GM12892 (cell line): Measurements from ENCODE around the gene PROZ.

ENCODE experiments used
- DNase-seq: peaks from one replicate; pipeline ENCODE4 v3.0.0; 2011; ENCODE audit not compliant: insufficient read length
- FAIRE-seq: peaks from 2 replicates; lab custom pipeline; 2011; peaks lifted over from hg19 to GRCh38; lab: Jason Lieb, UNC
- POLR2A ChIP-seq: IDR thresholded peaks from 2 replicates; pipeline ENCODE4 v1.6.1; 2011; ENCODE audit warnings: low read depth, low read length, control low read depth
- POLR2AphosphoS5 ChIP-seq: IDR thresholded peaks from 2 replicates; pipeline ENCODE4 v1.6.1; 2011; ENCODE audit warnings: low read depth, low read length, control low read depth
- TAF1 ChIP-seq: IDR thresholded peaks from 2 replicates; pipeline ENCODE4 v1.6.1; 2011; ENCODE audit warnings: low read depth, mild to moderate bottlenecking, control low read depth, low read length, borderline replicate concordance

PROZ gene

DNA sequence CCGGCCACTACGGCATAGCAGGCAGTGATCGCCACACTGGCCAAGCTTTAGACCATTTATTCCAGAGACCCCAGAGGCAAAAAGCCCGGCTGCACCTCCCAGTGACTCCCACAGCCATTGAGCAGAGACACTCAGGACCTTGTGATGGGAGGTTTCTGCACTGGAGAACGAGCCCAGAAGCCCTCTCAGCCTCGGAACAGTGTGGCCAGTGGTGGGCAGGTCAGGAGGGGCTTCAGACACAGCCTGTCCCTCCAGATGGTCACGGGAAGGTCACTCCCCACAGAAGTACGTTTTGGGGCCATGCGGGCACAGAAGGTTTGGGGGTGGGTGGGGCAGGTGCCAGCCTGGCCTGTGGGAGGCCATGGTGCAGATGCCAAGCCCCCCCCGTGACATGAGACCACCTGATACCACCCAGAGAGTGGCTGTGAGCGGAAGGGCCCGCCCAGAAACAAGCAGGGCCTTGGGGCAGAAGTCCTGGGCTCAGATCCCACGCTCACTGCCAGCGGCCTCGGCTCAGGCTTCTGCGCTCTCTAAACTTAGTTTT, 36.4 kb upstream of the PROZ start:
- DNase-seq: no peak
- TF ChIP-seq POLR2A: no peak
- TF ChIP-seq TAF1: no peak
- no peak for TF ChIP-seq POLR2AphosphoS5
- no peak for FAIRE-seq

DNA sequence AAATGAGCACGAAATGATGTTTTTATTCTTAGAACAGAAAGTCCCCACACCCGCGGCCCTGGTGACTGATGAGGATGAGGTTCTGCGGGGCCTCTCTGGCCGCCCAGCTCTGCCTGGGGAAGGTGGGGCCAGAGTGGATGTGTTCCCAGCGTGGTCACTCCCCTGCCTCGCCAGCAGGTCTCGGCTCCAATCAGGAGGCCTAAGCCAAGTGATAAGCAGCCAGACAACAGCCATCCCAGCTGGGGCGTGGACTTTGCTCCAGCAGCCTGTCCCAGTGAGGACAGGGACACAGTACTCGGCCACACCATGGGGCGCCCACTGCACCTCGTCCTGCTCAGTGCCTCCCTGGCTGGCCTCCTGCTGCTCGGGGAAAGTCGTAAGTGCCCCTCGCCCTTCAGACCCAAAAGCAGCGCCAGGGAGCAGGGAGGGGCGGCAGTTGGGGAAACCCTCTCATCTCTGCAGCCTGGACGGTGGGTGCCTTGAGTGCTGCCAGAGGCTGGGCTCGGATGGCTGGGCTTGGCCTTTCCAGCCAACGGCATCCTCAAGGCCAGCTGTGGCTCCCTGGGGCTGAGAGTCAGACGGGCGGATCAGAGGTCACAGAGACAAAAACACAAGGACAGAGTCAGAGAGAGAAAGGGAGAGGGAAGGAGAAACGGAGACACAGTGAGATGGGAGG, 35.8 kb upstream of the PROZ start, which contains the start of gene F10:
F10 (plus strand) TSS at position 250 of the 676 bp plus-strand sequence; CDS start at position 307, 57 bp downstream.
- DNase-seq (no peak), FAIRE-seq (no peak)

GRCh38 chr13:113123226-113124201, 34.9 kb upstream of the PROZ start:
- FAIRE-seq: no peak

More for the DNA sequence above, 35.8 kb upstream of the PROZ start, which contains the start of gene F10:
- TF ChIP-seq POLR2A (no peak), POLR2AphosphoS5 (no peak), TAF1 (no peak)

GRCh38 chr13:113124211-113124970, 34.1 kb upstream of the PROZ start:
- DNase-seq: no peak
- no peak for FAIRE-seq
- TF ChIP-seq POLR2A (no peak), TAF1 (no peak), POLR2AphosphoS5 (no peak)

More at GRCh38 chr13:113123226-113124201, 34.9 kb upstream of the PROZ start:
- DNase-seq: no peak
- TF ChIP-seq TAF1 (no peak), POLR2A (no peak), POLR2AphosphoS5 (no peak)

DNA sequence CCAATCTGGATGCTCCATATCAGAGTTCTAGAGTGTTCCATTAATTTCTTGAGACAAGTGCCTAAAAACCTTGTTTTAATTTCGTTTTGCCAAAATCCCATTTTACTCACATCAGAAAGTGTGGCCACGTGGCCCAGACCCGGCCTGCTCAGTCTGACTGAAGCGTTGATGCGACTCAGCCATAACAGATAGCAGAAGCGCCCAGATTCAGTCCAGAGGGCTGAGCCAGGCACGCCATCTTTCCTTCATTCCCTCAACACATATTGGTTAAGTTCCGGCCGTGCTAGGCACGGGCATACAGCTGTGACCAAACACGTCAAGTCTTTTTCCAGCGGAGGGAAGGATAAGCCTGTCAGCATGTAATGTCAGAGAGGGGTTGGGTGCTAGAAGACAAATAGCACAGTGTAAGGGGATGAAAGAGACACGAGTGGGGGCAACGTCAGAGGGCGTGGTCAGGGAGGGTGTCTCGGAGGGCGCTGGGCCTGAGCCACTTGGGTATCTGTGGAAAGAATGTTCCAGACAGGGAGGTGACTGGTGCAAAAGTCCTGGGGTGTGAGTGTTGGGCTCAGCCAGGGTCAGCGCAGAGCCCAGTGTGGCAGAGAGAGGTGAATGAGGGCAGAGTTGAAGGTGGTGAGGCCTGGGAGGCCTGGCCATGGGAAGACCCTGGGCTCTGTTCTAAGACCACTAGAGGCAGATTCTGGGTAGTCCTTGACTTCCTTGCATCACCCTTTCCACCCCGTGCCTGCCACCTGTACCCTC, 32.8 kb upstream of the PROZ start:
- no peak for TF ChIP-seq POLR2AphosphoS5
- FAIRE-seq: no peak
- DNase-seq: no peak

DNA sequence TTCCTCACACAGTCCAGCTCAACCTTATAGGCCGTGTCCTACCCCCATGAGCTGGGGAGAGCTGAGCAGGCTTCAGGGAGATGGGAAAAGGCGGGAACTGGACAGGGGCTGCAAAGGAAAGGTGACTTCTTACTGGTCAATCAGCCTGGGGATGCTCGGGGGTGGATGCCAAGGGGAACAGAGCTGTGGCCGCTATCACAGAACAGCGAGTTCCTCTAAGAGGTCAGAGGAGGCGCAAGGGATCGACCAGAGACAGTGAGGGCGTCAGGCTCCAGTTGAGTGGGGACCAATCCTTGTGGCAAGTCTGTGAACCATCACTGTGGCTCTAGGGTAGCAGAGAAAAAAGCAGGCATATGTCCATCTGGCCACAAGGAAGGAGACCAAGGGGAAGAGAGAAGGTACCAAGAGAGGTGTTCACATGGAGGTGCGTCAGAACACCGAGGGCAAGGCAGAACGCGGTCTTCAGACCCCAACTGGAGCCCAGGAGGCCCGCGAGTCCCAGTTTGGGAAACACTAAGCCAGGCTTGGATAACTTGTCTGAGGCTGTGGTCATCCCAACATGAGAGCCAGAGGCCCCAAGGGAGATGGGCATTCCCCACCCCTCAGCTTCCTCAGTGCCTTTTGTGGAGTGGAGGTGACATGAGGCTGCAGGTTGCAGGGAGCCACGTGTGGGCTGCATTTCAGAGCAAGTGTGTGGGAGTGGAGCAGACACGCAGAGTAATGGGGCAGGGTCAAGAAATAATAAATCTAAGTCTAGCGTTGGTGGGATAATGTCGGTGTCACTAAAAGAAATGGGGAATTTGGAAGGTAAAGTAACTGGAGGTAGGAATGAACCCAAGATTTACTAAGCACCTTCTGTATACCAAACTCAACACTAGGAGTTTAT, 31.9 kb upstream of the PROZ start:
- TF ChIP-seq POLR2A: no peak
- FAIRE-seq: no peak
- no peak for DNase-seq

DNA sequence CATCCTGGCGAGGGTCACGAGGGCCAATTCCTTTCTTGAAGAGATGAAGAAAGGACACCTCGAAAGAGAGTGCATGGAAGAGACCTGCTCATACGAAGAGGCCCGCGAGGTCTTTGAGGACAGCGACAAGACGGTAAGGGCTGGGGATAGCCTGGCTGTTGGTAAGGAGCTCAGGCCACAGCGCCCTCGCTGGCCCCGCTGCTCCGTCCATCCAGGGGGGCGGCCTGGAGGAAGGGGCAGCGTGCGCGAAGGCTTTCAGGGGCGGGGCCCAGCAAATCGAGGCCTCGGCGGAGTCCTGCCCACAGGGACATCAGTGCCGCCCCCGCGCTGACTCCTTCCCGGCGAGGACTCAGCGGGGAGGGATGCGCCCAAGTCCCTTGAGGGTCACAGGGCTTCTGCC, 29.0 kb upstream of the PROZ start:
- TF ChIP-seq TAF1 (no peak), POLR2AphosphoS5 (no peak), POLR2A (no peak)
- FAIRE-seq (no peak), DNase-seq (no peak)

DNA sequence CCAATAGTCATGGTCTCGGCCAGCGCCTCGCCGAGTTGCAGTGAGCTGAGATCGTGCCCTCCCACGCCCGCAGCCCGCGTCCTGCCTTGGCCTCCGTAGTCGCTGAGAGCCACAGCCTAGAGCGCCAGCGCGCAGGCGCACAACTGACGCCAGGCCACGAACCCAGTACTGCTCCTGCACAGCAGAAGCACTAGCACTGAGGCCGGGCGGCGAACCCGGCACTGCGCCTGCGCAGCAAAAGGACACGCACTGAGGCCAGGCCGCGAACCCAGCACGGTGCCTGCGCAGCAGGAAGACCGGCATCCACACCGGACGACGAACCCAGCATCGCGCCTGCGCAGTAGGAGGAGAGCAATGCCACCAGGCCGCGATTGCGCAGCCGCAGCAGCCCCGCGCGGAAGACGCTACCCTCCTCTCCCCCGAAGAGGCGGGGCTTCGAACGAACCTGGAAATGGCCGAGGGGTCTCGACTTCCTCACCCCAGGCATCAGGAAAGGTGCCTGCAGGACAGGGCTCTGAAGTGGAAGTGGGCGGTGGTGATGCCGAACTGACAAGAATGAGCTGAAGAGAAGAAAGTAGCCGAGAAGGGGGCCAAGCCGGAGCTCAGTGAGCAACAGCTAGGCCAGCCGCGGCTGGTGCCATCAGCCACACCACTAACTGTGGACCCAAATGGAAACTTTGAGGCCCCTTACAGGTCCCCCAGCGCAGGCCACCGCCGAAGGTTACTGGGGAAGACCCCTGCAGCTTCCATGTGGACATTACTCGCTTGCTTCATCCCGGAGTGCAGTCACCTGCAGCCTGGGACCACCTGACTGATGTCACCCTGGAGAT, 28.3 kb upstream of the PROZ start:
- TF ChIP-seq TAF1 (no peak), POLR2A (no peak), POLR2AphosphoS5 (no peak)
- no peak for DNase-seq
- FAIRE-seq: no peak

GRCh38 chr13:113135281-113135760, 23.1 kb upstream of the PROZ start:
- no peak for FAIRE-seq
- DNase-seq: no peak
- no peak for TF ChIP-seq POLR2AphosphoS5
- no peak for TF ChIP-seq POLR2A
- TF ChIP-seq TAF1: no peak
